Measurements from ENCODE around the gene NRXN2. TPM values are rescaled to one million over a fixed set of nuclear protein-coding genes. Genes with fewer than 3 reads are reported as not detected.

NRXN2 gene
- polyA plus RNA-seq, 3 donors, result 0.07 TPM; not detected in 2

GRCh38 chr11:64747961-64748665, 25.1 kb upstream of the NRXN2 start:
- H3K9me3 ChIP-seq (replicated peaks in 1 of 2; ENCODE audit: control insufficient read depth in 1 of 2, insufficient read depth in 1 of 2, low read length in 2 of 2), result no peaks in the 10 kb centered on the region
- no peak overlapping the region for H3K4me2 ChIP-seq (replicated peaks; ENCODE audit: extremely low read depth, low read length, poor library complexity, severe bottlenecking)
- H3K79me2 ChIP-seq (ENCODE audit: insufficient read depth, low read length), result peaks cover 4% of the 10 kb centered on the region
- peaks cover 8 to 21% of the 10 kb centered on the region in 2 donors for H3K36me3 Mint-ChIP-seq
- peaks cover 3% of the 10 kb centered on the region for H4K20me1 ChIP-seq (ENCODE audit: insufficient read depth, low read length)
- H3K9ac ChIP-seq (ENCODE audit: insufficient read depth, low read length, poor library complexity, severe bottlenecking), result no peak overlapping the region
- H3K4me1 Mint-ChIP-seq, result peaks cover 15% of the 10 kb centered on the region
- no peak overlapping the region for H3K4me3 Mint-ChIP-seq
- H3K27me3 Mint-ChIP-seq (ENCODE audit: low read depth in 3 of 3), result peaks cover 0 to 4% (median 2%) of the 10 kb centered on the region in 3 donors
- H3K9me3 Mint-ChIP-seq, result no peaks in the 10 kb centered on the region
- no peak for TF ChIP-seq CTCF (IDR thresholded peaks at IDR 0.05)
- intact Hi-C loops (cut with micrococcal nuclease), result no loop called here
- H3K4me1 ChIP-seq (ENCODE audit: control insufficient read depth in 1 of 2, insufficient read depth in 2 of 2, low read length in 2 of 2), result peaks cover 19 to 28% of the 10 kb centered on the region in 2 donors
- H3K27ac ChIP-seq (ENCODE audit: low read depth in 1 of 2, low read length in 2 of 2), result no peak overlapping the region
- no peak overlapping the region for H2AFZ ChIP-seq (ENCODE audit: insufficient read depth, low read depth, low read length, poor library complexity, severe bottlenecking)
- no peaks in the 10 kb centered on the region for H3K27me3 ChIP-seq (ENCODE audit: control insufficient read depth in 2 of 2, insufficient read depth in 2 of 2, low read length in 2 of 2)
- WGBS (ENCODE audit: insufficient coverage), result 92% methylated on average over 8 of the region's 15 CpGs
- peak overlapping the region in 1 of 7 donors; percentile 21 for H3K27ac Mint-ChIP-seq
- H3K36me3 ChIP-seq (replicated peaks in 1 of 2; ENCODE audit: control insufficient read depth in 1 of 2, insufficient read depth in 2 of 2, low read length in 2 of 2), result no peaks in the 10 kb centered on the region
- H3K4me3 ChIP-seq (replicated peaks in 1 of 3; ENCODE audit: low read depth in 2 of 3, low read length in 3 of 3), result no peak overlapping the region
- DNase-seq, result no peak

DNA sequence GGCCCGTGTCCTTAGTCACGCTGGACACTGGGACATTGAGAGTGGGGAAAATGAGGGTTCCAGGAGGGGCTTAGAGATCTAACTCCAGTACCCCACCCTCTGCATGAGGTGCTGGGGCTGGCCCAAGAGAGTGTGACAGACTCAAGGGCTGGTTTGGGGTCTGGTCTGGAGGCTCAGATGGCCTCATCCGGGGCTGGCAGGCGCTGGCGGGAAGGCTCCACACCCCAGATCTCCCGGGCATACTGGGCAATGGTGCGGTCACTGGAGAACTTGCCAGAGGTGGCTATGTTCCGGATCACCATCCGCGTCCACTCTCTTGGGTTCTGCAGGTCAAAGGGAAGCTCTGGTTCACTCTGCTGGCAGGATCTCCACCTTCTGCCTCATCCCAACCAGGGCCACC, 23.5 kb upstream of the NRXN2 start:
- Histone ChIP-seq H3K4me1 (ENCODE audit: control insufficient read depth in 1 of 2, insufficient read depth in 2 of 2, low read length in 2 of 2) (peaks cover 26 to 38% of the 10 kb centered on the region in 2 donors), H2AFZ (ENCODE audit: insufficient read depth, low read depth, low read length, poor library complexity, severe bottlenecking) (no peak overlapping the region), H3K36me3 (replicated peaks in 1 of 2; ENCODE audit: control insufficient read depth in 1 of 2, insufficient read depth in 2 of 2, low read length in 2 of 2) (no peaks in the 10 kb centered on the region), H3K4me2 (replicated peaks; ENCODE audit: extremely low read depth, low read length, poor library complexity, severe bottlenecking) (peak overlapping the region; percentile 99), H3K79me2 (ENCODE audit: insufficient read depth, low read length) (peaks cover 21% of the 10 kb centered on the region), H3K9ac (ENCODE audit: insufficient read depth, low read length, poor library complexity, severe bottlenecking) (no peak overlapping the region), H3K27ac (ENCODE audit: low read depth in 1 of 2, low read length in 2 of 2) (peak overlapping the region; percentile 86 to 88), H3K27me3 (ENCODE audit: control insufficient read depth in 2 of 2, insufficient read depth in 2 of 2, low read length in 2 of 2) (no peaks in the 10 kb centered on the region), H3K9me3 (replicated peaks in 1 of 2; ENCODE audit: control insufficient read depth in 1 of 2, insufficient read depth in 1 of 2, low read length in 2 of 2) (no peaks in the 10 kb centered on the region), H4K20me1 (ENCODE audit: insufficient read depth, low read length) (peaks cover 17% of the 10 kb centered on the region), H3K4me3 (replicated peaks in 1 of 3; ENCODE audit: low read depth in 2 of 3, low read length in 3 of 3) (peak overlapping the region in 1 of 3 experiments; percentile 95)
- Mint-ChIP-seq H3K9me3 (no peaks in the 10 kb centered on the region), H3K4me1 (peaks cover 22% of the 10 kb centered on the region), H3K27me3 (ENCODE audit: low read depth in 3 of 3) (peaks cover 0 to 4% (median 0%) of the 10 kb centered on the region in 3 donors), H3K27ac (peak overlapping the region; percentile 46 to 98 (median 85)), H3K4me3 (peak overlapping the region in 1 of 2 donors; percentile 41), H3K36me3 (peaks cover under 1 to 10% of the 10 kb centered on the region in 2 donors)
- intact Hi-C loops (cut with micrococcal nuclease), result no loop called here
- WGBS (ENCODE audit: insufficient coverage), result 58% methylated on average over 6 of the region's 10 CpGs
- TF ChIP-seq CTCF (IDR thresholded peaks at IDR 0.05), result no peak
- DNase-seq, result no peak
